GM21619 (cell line): ENCODE results near the gene NOL12.

Experiments
- ATAC-seq: cut with Tn5 transposase; IDR thresholded peaks from one replicate; pipeline ENCODE4 v1.9.1; 2021; ENCODE audit not compliant: unreplicated experiment

The NOL12 gene

GRCh38 chr22:37741312-37741795, 55.2 kb downstream of the NOL12 start:
- no peak for ATAC-seq

GRCh38 chr22:37742376-37743171, 56.4 kb downstream of the NOL12 start:
- no peak for ATAC-seq
